ENCODE results near the gene RPLP1.
A peak's percentile ranks its signal among the peaks of the same experiment; 100 is the strongest.

The RPLP1 gene

GRCh38 chr15:69478259-69478781, 25.7 kb downstream of the RPLP1 start:
- Histone ChIP-seq H3K9me3 (ENCODE audit: insufficient read depth, low read length) (no peaks in the 10 kb centered on the region), H2AFZ (ENCODE audit: low read depth, low read length) (no peak overlapping the region), H3K27me3 (ENCODE audit: low read depth, low read length) (peaks cover 22% of the 10 kb centered on the region; the same call in 1 of the 2 replicates), H3K27ac (ENCODE audit: low read length) (no peak overlapping the region), H3K36me3 (replicated peaks; ENCODE audit: low read depth, low read length) (no peaks in the 10 kb centered on the region), H3K79me2 (ENCODE audit: low read length) (no peaks in the 10 kb centered on the region), H3K4me2 (ENCODE audit: low read length) (peak overlapping the region; percentile 60), H4K20me1 (ENCODE audit: insufficient read depth, low read length) (no peaks in the 10 kb centered on the region), H3K9ac (ENCODE audit: low read length) (no peak overlapping the region), H3K4me1 (ENCODE audit: low read length) (peaks cover 3% of the 10 kb centered on the region; the same call in 1 of the 2 replicates), H3K4me3 (ENCODE audit: low read length) (peak overlapping the region; percentile 46)
- TF ChIP-seq, protein P1, sequence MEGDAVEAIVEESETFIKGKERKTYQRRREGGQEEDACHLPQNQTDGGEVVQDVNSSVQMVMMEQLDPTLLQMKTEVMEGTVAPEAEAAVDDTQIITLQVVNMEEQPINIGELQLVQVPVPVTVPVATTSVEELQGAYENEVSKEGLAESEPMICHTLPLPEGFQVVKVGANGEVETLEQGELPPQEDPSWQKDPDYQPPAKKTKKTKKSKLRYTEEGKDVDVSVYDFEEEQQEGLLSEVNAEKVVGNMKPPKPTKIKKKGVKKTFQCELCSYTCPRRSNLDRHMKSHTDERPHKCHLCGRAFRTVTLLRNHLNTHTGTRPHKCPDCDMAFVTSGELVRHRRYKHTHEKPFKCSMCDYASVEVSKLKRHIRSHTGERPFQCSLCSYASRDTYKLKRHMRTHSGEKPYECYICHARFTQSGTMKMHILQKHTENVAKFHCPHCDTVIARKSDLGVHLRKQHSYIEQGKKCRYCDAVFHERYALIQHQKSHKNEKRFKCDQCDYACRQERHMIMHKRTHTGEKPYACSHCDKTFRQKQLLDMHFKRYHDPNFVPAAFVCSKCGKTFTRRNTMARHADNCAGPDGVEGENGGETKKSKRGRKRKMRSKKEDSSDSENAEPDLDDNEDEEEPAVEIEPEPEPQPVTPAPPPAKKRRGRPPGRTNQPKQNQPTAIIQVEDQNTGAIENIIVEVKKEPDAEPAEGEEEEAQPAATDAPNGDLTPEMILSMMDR (IDR thresholded peaks at IDR 0.05; ENCODE audit: low read depth, low read length), result peak; percentile 98
- TF ChIP-seq EZH2phosphoT487 (IDR thresholded peaks at IDR 0.05; ENCODE audit: low read depth), result no peak

GRCh38 chr15:69479081-69479480, 26.5 kb downstream of the RPLP1 start:
- Histone ChIP-seq H2AFZ (ENCODE audit: low read depth, low read length) (no peak overlapping the region), H3K27ac (ENCODE audit: low read length) (no peak overlapping the region), H3K36me3 (replicated peaks; ENCODE audit: low read depth, low read length) (no peaks in the 10 kb centered on the region), H3K9ac (ENCODE audit: low read length) (no peak overlapping the region), H3K4me3 (ENCODE audit: low read length) (no peak overlapping the region), H3K9me3 (ENCODE audit: insufficient read depth, low read length) (no peaks in the 10 kb centered on the region), H3K4me1 (ENCODE audit: low read length) (peaks cover 3% of the 10 kb centered on the region; the same call in 1 of the 2 replicates), H3K27me3 (ENCODE audit: low read depth, low read length) (peaks cover 22% of the 10 kb centered on the region; the same call in 1 of the 2 replicates), H4K20me1 (ENCODE audit: insufficient read depth, low read length) (no peaks in the 10 kb centered on the region), H3K4me2 (ENCODE audit: low read length) (no peak overlapping the region), H3K79me2 (ENCODE audit: low read length) (no peaks in the 10 kb centered on the region)
- TF ChIP-seq, protein P1 (IDR thresholded peaks at IDR 0.05; ENCODE audit: low read depth, low read length), result no peak
- no peak for TF ChIP-seq EZH2phosphoT487 (IDR thresholded peaks at IDR 0.05; ENCODE audit: low read depth)

DNA sequence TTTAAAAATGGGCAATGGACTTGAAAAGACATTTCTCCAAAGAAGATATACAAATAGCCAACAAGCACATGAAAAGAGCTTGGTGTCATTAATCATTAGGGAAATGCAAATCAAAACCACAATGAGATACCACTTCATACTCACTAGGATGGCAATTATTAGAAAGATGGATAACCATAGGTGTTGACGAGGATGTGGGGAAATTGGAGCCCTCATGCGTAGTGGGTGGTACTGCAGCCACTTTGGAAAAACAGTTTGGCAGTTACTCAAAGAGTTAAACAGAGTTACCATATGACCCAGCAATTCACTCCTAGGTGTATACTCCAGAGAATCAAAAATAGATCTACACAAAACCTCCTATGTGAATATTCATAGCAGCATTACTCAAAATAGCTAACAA, 27.4 kb downstream of the RPLP1 start:
- Histone ChIP-seq H3K9me3 (ENCODE audit: insufficient read depth, low read length) (no peaks in the 10 kb centered on the region), H3K4me3 (ENCODE audit: low read length) (no peak overlapping the region), H3K4me2 (ENCODE audit: low read length) (no peak overlapping the region), H3K4me1 (ENCODE audit: low read length) (peaks cover 3% of the 10 kb centered on the region; the same call in 1 of the 2 replicates), H3K27me3 (ENCODE audit: low read depth, low read length) (peaks cover 24% of the 10 kb centered on the region; the same call in 1 of the 2 replicates), H3K79me2 (ENCODE audit: low read length) (no peaks in the 10 kb centered on the region), H4K20me1 (ENCODE audit: insufficient read depth, low read length) (no peaks in the 10 kb centered on the region), H2AFZ (ENCODE audit: low read depth, low read length) (no peak overlapping the region), H3K36me3 (replicated peaks; ENCODE audit: low read depth, low read length) (no peaks in the 10 kb centered on the region), H3K27ac (ENCODE audit: low read length) (no peak overlapping the region), H3K9ac (ENCODE audit: low read length) (no peak overlapping the region)
- TF ChIP-seq EZH2phosphoT487 (IDR thresholded peaks at IDR 0.05; ENCODE audit: low read depth), result no peak
- TF ChIP-seq, protein P1 (IDR thresholded peaks at IDR 0.05; ENCODE audit: low read depth, low read length), result no peak

DNA sequence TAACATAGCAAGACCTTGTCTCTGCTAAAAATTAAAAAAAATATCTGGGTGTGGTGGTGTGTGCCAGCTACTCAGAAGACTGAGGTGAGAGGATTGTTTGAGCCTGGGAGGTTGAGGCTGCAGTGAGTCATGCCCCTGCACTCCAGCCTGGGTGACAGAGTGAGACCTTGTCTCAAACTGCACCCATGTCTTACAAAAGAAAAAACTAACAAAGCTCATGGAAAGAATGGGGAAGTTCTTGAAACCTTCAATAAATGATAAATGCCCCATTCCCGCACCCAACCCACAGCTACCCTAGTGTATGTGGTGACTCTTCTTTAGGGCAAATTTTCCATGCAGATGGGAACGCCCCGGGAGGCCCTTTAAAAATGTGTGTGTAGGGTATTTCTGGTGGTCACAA, 28.3 kb downstream of the RPLP1 start:
- no peak overlapping the region for H3K9ac ChIP-seq (ENCODE audit: low read length)
- H2AFZ ChIP-seq (ENCODE audit: low read depth, low read length), result no peak overlapping the region
- H3K4me3 ChIP-seq (ENCODE audit: low read length), result no peak overlapping the region
- no peak overlapping the region for H3K27ac ChIP-seq (ENCODE audit: low read length)
- no peaks in the 10 kb centered on the region for H4K20me1 ChIP-seq (ENCODE audit: insufficient read depth, low read length)
- no peaks in the 10 kb centered on the region for H3K9me3 ChIP-seq (ENCODE audit: insufficient read depth, low read length)
- TF ChIP-seq EZH2phosphoT487 (IDR thresholded peaks at IDR 0.05; ENCODE audit: low read depth), result no peak
- TF ChIP-seq, protein P1 (IDR thresholded peaks at IDR 0.05; ENCODE audit: low read depth, low read length), result no peak
- no peak overlapping the region for H3K4me2 ChIP-seq (ENCODE audit: low read length)
- H3K36me3 ChIP-seq (replicated peaks; ENCODE audit: low read depth, low read length), result no peaks in the 10 kb centered on the region
- no peaks in the 10 kb centered on the region for H3K79me2 ChIP-seq (ENCODE audit: low read length)
- peaks cover 19% of the 10 kb centered on the region; the same call in 1 of the 2 replicates for H3K27me3 ChIP-seq (ENCODE audit: low read depth, low read length)
- H3K4me1 ChIP-seq (ENCODE audit: low read length), result peaks cover 3% of the 10 kb centered on the region; the same call in 1 of the 2 replicates
